Left ventricle myocardium inferior (tissue), 1 donor: ENCODE measurements around the gene RUNX1. TPM values are rescaled to one million over a fixed set of nuclear protein-coding genes. Genes with fewer than 3 reads are reported as not detected.

Experiments used
- DNase-seq: peaks from one replicate; pipeline ENCODE4 v3.0.0-alpha.2; 2020
- H3K27ac ChIP-seq: fragments of 200-600 bp; replicated peaks from 2 replicates; pipeline ENCODE4 v1.8.0; 2021
- H3K27me3 ChIP-seq: fragments of 200-600 bp; 2 replicates; pipeline ENCODE4 v1.8.0; 2021; ENCODE audit warnings: low read depth
- H3K36me3 ChIP-seq: fragments of 200-600 bp; 2 replicates; pipeline ENCODE4 v1.8.0; 2021
- H3K4me1 ChIP-seq: fragments of 200-600 bp; 2 replicates; pipeline ENCODE4 v1.8.0; 2021
- H3K4me3 ChIP-seq: fragments of 200-600 bp; 2 replicates; pipeline ENCODE4 v1.8.0; 2021; ENCODE audit warnings: mild to moderate bottlenecking, moderate library complexity
- H3K9me3 ChIP-seq: fragments of 200-600 bp; replicated peaks from 2 replicates; pipeline ENCODE4 v1.8.0; 2021
- intact Hi-C: fragments of 100-400 bp; cut with micrococcal nuclease; formaldehyde crosslinking; loops from one replicate; pipeline ENCODE4 v1.11.0; 2022
- total RNA-seq: library from RNA; stranded (reverse); fragmentation: NEBNext Ultra II Directional; extraction: Animal tissue kit (Norgen Biotek cat#: 25700); gene quantifications from one replicate; pipeline ENCODE4 v1.2.1, GENCODE V29; 2021
- TF ChIP-seq, protein P1 (sequence below): fragments of 200-600 bp; IDR thresholded peaks from 2 replicates; pipeline ENCODE4 v1.8.0; 2021; ENCODE audit warnings: antibody characterized with exemption, mild to moderate bottlenecking, borderline replicate concordance
- donor health status: DM: no; HTN: yes; CAD: no; lungs with severe emphysema.

The RUNX1 gene
- total RNA-seq, 1 donor from 2014 or later, result 1.5 TPM

DNA sequence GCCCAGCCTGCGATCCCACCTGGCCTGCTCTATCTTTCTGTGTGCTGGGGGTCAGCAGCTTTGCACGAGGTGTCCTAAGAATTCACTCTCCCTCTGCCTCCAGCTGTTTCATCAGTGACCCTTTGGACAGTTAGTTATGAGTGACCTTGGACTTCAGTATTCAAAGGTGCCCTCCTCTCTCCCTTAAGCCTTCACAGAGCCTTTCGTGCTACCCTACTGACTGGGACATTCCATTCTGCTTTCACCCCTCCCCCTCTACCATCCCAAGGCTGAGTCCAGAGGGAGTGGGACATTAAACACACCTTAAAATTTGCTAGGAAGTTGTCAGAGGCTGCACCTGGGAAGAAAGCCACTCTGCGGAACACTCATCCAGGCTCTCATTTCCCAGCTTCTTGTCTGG lies 208.4 kb downstream of the RUNX1 start:
- Histone ChIP-seq H3K27me3 (peaks cover 64% of the 10 kb centered on the region), H3K4me1 (peaks cover 18% of the 10 kb centered on the region), H3K27ac (no peak overlapping the region), H3K4me3 (no peak overlapping the region), H3K9me3 (no peaks in the 10 kb centered on the region), H3K36me3 (no peaks in the 10 kb centered on the region)
- TF ChIP-seq, protein P1, sequence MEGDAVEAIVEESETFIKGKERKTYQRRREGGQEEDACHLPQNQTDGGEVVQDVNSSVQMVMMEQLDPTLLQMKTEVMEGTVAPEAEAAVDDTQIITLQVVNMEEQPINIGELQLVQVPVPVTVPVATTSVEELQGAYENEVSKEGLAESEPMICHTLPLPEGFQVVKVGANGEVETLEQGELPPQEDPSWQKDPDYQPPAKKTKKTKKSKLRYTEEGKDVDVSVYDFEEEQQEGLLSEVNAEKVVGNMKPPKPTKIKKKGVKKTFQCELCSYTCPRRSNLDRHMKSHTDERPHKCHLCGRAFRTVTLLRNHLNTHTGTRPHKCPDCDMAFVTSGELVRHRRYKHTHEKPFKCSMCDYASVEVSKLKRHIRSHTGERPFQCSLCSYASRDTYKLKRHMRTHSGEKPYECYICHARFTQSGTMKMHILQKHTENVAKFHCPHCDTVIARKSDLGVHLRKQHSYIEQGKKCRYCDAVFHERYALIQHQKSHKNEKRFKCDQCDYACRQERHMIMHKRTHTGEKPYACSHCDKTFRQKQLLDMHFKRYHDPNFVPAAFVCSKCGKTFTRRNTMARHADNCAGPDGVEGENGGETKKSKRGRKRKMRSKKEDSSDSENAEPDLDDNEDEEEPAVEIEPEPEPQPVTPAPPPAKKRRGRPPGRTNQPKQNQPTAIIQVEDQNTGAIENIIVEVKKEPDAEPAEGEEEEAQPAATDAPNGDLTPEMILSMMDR, result no peak
- DNase-seq, result no peak
- intact Hi-C loops, result no loop called here

DNA sequence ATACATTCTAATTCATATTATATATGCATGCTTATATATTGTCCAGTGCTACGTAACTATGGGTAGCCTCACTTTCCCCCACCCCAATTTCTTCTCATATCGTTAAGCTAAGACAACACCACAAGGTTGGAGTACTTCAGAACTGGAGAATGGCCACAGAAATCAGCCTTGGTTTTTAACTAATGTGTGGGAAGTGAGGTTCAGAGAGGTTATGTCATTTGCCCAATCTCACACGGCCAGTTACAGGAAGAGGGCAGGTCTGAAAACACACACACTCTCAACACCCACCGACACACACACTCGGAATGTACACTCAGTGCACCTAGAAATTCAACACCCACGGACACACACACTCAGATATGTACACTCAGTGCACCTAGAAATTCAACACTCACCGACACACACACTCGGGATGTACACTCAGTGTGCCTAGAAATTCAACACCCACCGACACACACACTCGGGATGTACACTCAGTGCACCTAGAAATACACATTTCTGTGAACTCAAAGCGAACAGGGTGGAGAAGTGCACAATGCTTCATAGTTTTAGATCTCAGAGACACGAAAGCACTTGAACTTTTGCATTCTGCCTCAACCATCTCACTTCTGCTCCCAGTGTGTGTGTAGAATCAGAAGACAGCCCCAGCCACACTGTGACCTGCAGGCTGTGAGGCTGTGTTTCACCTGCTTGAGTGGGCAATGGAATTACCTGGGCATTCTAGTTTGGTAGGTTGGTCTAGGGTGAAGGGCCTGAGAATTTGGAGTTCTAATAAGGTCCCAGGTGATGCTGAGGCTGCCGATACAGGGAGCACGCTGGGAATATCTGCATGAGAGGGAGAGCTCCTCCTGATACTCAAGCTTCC lies 209.9 kb downstream of the RUNX1 start:
- H3K27ac ChIP-seq, result no peak overlapping the region
- H3K4me3 ChIP-seq, result no peak overlapping the region
- peaks cover 4% of the 10 kb centered on the region for H3K4me1 ChIP-seq
- intact Hi-C loops, result no loop called here
- no peaks in the 10 kb centered on the region for H3K36me3 ChIP-seq
- no peak for DNase-seq
- H3K9me3 ChIP-seq, result no peaks in the 10 kb centered on the region
- peaks cover 67% of the 10 kb centered on the region for H3K27me3 ChIP-seq
- TF ChIP-seq, protein P1, result no peak

DNA sequence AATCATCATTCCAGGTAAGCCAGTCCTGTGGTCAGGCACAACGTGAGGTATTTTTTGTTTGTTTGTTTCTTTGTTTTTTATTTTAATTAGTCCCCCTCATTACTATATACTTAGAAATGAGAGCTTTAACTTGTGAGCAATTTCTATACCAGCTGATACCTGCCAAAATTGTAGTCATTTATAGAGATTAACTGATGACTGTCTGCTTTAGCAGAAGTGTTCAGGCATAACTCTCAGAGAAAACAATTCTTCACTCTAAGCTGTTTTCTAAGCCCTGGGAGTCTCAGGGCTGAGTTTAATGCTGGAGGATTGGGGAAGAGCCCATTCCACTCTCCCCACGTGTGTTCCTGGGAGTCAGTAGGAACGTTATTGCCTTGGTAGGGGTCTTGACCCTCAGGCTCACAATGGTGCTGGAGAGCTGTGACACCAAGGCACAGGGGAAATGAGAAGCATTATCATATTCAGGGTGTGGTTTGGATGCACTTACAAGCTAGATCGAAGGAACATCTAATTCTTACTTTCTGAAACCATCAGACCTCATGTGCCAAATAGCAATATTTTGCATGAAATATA lies 212.1 kb downstream of the RUNX1 start:
- no peaks in the 10 kb centered on the region for H3K4me1 ChIP-seq
- no peaks in the 10 kb centered on the region for H3K36me3 ChIP-seq

DNA sequence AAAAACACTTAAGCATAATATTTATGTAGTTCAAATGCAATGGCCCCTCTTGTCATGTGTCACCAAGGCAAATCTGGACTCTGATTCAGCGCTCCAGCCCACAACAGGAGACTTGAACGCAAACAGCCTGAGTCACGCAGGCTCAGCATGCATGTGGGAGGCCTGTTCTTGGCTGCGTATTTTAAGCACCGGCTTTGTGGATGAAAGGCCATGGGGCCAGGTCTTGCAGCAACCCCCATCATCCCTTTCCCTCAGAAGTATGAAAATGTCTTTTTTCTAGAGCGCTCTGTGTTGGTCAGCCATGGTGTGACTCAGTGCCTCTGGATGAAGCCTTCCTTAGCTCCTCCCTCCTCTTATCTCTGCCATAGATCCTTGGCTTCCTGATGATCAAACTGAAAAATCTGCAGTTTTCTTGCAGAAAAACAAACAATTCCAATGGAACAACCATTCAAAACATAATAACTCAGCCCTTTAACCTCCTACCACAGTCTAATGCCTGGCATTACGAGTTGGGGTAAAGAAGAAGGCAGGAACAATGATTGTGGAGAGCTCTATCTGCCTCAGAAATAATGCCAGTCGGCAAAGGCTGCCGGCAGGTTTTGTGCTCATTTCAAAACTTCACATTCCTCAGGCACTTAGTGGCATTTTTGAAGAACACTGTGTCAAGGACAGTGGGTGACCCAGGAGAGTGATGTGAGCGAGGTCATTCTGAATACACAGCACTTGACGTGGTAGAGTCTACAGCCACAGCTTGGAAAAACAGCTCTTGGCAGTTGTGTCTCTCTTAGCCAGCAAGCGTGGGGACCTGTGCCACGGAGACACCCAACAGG lies 212.8 kb downstream of the RUNX1 start:
- Histone ChIP-seq H3K9me3 (no peaks in the 10 kb centered on the region), H3K27ac (no peak overlapping the region), H3K4me1 (no peaks in the 10 kb centered on the region), H3K4me3 (no peak overlapping the region), H3K27me3 (peaks cover 52% of the 10 kb centered on the region), H3K36me3 (no peaks in the 10 kb centered on the region)
- TF ChIP-seq, protein P1, result no peak
- DNase-seq, result no peak
- intact Hi-C loops, result no loop called here

More for the DNA sequence above, 212.1 kb downstream of the RUNX1 start:
- peaks cover 59% of the 10 kb centered on the region for H3K27me3 ChIP-seq
- DNase-seq, result no peak
- intact Hi-C loops, result no loop called here
- TF ChIP-seq, protein P1, result no peak
- H3K9me3 ChIP-seq, result no peaks in the 10 kb centered on the region
- H3K27ac ChIP-seq, result no peak overlapping the region
- H3K4me3 ChIP-seq, result no peak overlapping the region

DNA sequence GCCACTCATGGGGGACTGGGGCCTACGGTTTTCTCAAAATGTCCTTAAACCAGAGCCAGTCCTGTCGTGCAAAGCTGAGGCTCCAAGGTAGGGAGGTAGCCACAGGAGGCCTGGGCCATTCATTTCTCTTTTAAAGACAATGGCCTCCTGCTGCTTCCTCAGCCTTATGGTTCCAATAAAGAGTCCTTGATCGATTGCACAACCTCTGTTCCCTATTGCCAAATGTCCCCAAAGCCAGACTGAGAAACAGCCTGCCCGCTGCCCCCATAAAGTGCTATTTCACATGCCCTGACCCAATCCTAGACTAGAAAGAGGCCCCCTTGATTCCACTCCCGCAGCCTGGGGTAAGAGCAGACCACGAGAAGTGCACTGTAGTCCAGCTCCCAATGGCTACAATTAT lies 213.6 kb downstream of the RUNX1 start:
- H3K36me3 ChIP-seq, result no peaks in the 10 kb centered on the region
- no peaks in the 10 kb centered on the region for H3K4me1 ChIP-seq
- TF ChIP-seq, protein P1, result no peak
- H3K9me3 ChIP-seq, result no peaks in the 10 kb centered on the region
- DNase-seq, result no peak
- no peak overlapping the region for H3K27ac ChIP-seq
- H3K27me3 ChIP-seq, result peaks cover 44% of the 10 kb centered on the region
- intact Hi-C loops, result no loop called here
- H3K4me3 ChIP-seq, result no peak overlapping the region
